Activated naive CD8-positive, alpha-beta T cell treated with anti-CD3 and anti-CD28 coated beads for 36 hours (primary cell): Measurements from ENCODE around the gene MINDY2. TPM values are rescaled to one million over a fixed set of nuclear protein-coding genes. Genes with fewer than 3 reads are reported as not detected.
"Not testable (repeated sequence)": the region's sequence is repeated elsewhere in the genome, so short reads cannot be mapped to it uniquely, and the experiment has no call there.

Source experiments
- DNase-seq: peaks from one replicate; pipeline ENCODE4 v3.0.0; 2021
- H3K27ac Mint-ChIP-seq: one replicate; pipeline ENCODE4 v1.8.0; 2022; ENCODE audit warnings: mild to moderate bottlenecking, moderate library complexity, mixed read lengths
- H3K27me3 Mint-ChIP-seq: one replicate; pipeline ENCODE4 v1.8.0; 2022; ENCODE audit warnings: mild to moderate bottlenecking, mixed read lengths
- H3K36me3 Mint-ChIP-seq: one replicate; pipeline ENCODE4 v1.8.0; 2021; ENCODE audit warnings: mild to moderate bottlenecking, mixed read lengths
- H3K4me1 Mint-ChIP-seq: one replicate; pipeline ENCODE4 v1.8.0; 2021; ENCODE audit warnings: mixed read lengths
- H3K4me3 Mint-ChIP-seq: one replicate; pipeline ENCODE4 v1.8.0; 2022; ENCODE audit warnings: mild to moderate bottlenecking, moderate library complexity, mixed read lengths
- H3K9me3 Mint-ChIP-seq: one replicate; pipeline ENCODE4 v1.8.0; 2022; ENCODE audit warnings: mixed read lengths
- total RNA-seq, 2 experiments: library from RNA; stranded (reverse); gene quantifications; one replicate each; pipeline ENCODE4 v1.2.3, GENCODE V29; 2021

Gene MINDY2
- total RNA-seq, 2 experiments from 2014 or later = 9.2 to 9.8 TPM

DNA sequence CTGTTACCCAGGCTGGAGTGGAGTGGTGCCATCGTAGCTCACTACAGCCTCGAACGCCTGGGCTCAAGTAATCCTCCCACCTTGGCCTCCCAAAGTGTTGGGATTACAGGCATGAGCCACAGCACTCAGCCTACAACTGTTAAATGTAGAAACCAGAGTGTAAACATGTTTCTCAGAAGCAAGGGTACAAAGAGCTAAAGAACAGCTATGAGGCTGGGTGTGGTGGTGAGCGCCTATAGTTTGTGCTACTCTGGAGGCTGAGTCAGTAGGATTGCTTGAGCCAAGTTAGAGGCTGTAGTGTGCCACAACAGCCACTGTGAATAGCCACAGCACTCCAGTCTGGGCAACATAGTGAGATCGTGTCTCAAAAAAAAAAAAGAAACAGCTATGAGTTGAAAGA lies 4.8 kb upstream of the MINDY2 start:
- H3K4me3 Mint-ChIP-seq = no peak overlapping the region
- no peaks in the 10 kb centered on the region for H3K9me3 Mint-ChIP-seq
- peaks cover 16% of the 10 kb centered on the region for H3K4me1 Mint-ChIP-seq
- no peak overlapping the region for H3K27ac Mint-ChIP-seq
- DNase-seq = no peak
- H3K27me3 Mint-ChIP-seq = no peaks in the 10 kb centered on the region
- no peaks in the 10 kb centered on the region for H3K36me3 Mint-ChIP-seq

DNA sequence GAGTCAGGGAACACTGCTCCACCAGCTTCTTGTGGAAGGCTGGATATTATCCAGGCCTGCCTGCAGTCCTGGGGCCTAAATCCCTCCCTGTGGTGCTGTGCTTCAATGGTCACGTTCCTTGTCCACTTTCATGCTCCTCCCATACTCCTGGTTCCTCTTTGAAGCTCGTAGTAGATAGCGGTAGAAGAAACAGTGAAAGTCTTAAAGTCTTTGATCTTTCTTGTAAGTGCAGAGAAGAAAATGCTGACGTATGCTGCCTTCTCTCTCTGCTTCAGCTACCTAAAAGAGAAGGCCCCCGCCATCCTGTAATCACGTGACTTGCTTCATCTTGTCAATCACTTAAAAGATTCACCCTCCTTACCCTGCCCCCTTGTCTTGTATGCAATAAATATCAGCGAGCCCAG lies 2.5 kb upstream of the MINDY2 start:
- H3K36me3 Mint-ChIP-seq, H3K27ac Mint-ChIP-seq, DNase-seq, H3K9me3 Mint-ChIP-seq, H3K4me3 Mint-ChIP-seq, H3K27me3 Mint-ChIP-seq: not testable (repeated sequence)
- peaks cover 21% of the 10 kb centered on the region for H3K4me1 Mint-ChIP-seq

DNA sequence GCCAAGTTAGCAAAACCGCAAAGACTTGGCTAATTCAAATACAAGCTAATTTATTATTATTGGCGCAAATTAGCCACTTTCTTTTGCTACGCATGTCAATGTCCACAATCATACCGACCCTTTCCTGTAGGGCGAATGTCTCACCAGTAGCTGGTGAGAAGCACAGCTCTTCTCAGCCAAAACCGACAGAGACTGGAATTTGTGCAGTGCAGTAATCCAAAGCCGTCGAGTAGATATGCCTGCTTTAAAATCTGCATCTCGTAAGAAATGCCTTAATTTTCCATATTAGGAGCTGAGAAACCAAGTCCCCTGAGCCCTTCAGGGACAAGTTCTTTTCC lies 614 bp upstream of the MINDY2 start:
- Mint-ChIP-seq H3K36me3 (no peaks in the 10 kb centered on the region), H3K27ac (peak overlapping the region; percentile 77), H3K4me3 (no peak overlapping the region), H3K4me1 (peaks cover 21% of the 10 kb centered on the region), H3K27me3 (no peaks in the 10 kb centered on the region), H3K9me3 (no peaks in the 10 kb centered on the region)
- no peak for DNase-seq

DNA sequence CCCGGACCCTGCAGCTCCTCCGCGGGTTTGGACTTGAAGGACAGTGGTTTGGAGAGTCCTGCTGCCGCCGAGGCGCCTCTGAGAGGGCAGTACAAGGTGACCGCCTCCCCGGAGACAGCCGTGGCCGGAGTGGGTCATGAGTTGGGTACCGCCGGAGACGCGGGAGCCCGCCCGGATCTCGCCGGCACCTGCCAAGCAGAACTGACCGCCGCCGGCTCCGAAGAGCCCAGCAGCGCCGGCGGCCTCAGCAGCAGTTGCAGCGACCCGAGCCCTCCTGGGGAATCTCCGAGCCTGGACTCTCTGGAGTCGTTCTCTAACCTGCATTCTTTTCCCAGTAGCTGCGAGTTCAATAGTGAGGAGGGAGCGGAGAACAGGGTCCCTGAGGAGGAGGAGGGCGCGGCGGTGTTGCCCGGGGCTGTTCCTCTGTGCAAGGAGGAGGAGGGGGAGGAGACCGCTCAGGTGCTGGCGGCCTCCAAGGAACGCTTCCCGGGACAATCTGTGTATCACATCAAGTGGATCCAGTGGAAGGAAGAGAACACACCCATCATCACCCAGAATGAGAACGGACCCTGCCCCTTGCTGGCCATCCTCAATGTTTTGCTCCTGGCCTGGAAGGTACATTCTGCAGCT lies 634 bp downstream of the MINDY2 start:
- peak; percentile 16 for DNase-seq
- Mint-ChIP-seq H3K4me1 (peaks cover 21% of the 10 kb centered on the region), H3K27ac (peak overlapping the region; percentile 74), H3K36me3 (no peaks in the 10 kb centered on the region), H3K9me3 (no peaks in the 10 kb centered on the region), H3K27me3 (no peaks in the 10 kb centered on the region), H3K4me3 (no peak overlapping the region)

DNA sequence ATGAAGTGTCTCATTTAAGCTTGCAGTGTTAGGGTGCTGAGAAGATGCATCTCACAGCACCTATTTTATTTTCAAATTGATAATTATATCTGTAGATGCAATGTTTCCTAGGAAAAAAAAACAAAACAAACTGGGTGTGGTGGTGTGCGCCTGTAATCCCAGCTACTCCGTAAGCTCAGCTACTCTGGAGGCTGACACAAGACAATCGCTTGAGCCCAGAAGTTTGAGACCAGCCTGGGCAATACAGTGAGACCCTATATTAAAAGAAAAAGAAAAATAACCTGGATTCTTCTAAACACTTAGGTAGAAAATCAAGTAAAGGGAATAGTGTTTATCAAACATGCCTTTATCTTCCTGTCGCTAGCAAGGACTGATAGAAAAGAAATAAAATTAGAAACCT lies 1.9 kb downstream of the MINDY2 start:
- no peaks in the 10 kb centered on the region for H3K36me3 Mint-ChIP-seq
- no peak overlapping the region for H3K27ac Mint-ChIP-seq
- H3K4me3 Mint-ChIP-seq = no peak overlapping the region
- no peak for DNase-seq
- peaks cover 27% of the 10 kb centered on the region for H3K4me1 Mint-ChIP-seq
- H3K9me3 Mint-ChIP-seq = no peaks in the 10 kb centered on the region
- H3K27me3 Mint-ChIP-seq = no peaks in the 10 kb centered on the region

DNA sequence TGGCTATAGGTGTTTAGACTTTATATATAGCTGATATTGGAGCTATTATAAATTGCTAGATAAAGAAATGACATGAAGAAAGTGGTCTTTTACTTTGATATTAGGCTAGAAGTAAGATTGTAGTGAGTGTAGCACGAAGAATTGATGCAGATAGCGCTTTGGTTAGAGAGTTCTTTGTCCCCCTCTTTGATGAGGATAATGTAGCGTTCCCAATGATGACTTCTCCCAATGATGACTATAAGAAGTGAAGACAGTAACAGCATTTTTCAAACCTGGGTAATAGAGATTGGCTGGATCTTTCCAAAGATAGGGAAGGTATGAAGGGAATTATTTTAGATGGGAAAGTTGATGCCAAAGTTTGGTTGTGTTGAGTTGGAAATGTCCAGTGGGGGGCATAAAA lies 4.3 kb downstream of the MINDY2 start:
- Mint-ChIP-seq H3K36me3 (peaks cover 6% of the 10 kb centered on the region), H3K27ac (no peak overlapping the region), H3K27me3 (no peaks in the 10 kb centered on the region), H3K9me3 (no peaks in the 10 kb centered on the region), H3K4me3 (no peak overlapping the region), H3K4me1 (peaks cover 26% of the 10 kb centered on the region)
- DNase-seq = no peak

DNA sequence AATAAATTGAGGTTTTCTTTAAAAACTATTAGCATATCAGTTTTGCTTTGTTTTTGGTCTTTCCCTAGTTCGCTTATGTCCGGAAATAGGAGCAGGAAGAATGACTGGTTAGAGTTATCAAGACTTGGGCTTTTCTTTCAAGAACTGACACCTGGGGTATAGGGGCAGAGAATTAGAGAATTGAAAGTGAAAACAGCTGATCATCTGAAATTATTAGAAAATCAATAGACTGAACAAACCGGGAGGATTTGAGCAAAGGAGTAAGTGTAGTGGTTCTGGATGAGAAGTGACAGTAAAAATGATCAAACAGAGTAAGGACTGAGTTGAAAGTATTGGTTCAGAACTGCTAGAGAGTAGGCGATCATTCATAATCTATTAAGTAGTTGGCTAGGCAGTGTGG lies 6.0 kb downstream of the MINDY2 start:
- Mint-ChIP-seq H3K36me3 (peaks cover 6% of the 10 kb centered on the region), H3K4me3 (no peak overlapping the region), H3K27ac (no peak overlapping the region), H3K9me3 (no peaks in the 10 kb centered on the region), H3K27me3 (no peaks in the 10 kb centered on the region), H3K4me1 (peaks cover 22% of the 10 kb centered on the region)
- no peak for DNase-seq

DNA sequence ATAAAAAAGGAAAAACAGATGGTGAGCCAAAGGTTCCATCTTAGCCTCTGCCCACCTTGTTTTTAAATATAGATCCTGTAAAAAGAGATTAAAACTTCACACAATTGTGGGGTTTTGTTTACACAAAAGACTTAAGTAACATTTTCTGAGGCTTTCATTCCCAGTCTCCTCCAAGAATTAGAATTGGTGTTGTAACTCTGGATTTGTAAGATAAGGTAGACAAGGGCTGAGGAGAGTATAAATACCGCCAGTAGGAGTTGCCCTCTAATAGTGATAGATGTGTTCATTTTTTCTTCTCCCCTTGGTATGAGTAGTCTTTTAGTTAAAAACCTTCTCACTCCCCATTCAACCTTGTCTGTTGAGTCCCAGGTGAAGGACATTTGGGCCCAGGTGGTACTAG lies 8.5 kb downstream of the MINDY2 start:
- no peak overlapping the region for H3K27ac Mint-ChIP-seq
- no peaks in the 10 kb centered on the region for H3K27me3 Mint-ChIP-seq
- DNase-seq = no peak
- H3K36me3 Mint-ChIP-seq = peaks cover 6% of the 10 kb centered on the region
- peaks cover 16% of the 10 kb centered on the region for H3K4me1 Mint-ChIP-seq
- H3K4me3 Mint-ChIP-seq = no peak overlapping the region
- no peaks in the 10 kb centered on the region for H3K9me3 Mint-ChIP-seq

DNA sequence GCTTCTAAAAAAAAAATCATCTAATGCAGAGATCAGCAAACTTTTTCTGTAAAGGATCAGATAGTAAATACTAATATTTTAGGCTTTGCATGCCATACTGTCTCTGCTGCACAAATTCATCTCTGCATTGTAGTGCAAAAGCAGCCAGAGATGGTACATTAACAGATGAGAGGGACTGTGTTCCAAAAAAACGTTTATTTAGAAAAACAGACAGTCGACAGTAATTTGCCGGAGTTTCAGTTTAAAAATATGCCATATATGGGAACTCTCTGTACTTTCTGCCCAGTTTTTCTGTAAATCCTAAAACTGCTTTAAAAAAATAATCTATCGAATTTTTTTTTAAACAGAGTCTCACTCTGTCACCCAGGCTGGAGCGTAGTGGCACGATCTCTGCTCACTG lies 14.3 kb downstream of the MINDY2 start:
- no peak overlapping the region for H3K27ac Mint-ChIP-seq
- peaks cover 3% of the 10 kb centered on the region for H3K4me1 Mint-ChIP-seq
- H3K4me3 Mint-ChIP-seq = no peak overlapping the region
- H3K9me3 Mint-ChIP-seq = no peaks in the 10 kb centered on the region
- no peaks in the 10 kb centered on the region for H3K27me3 Mint-ChIP-seq
- no peak for DNase-seq
- H3K36me3 Mint-ChIP-seq = peaks cover 5% of the 10 kb centered on the region

DNA sequence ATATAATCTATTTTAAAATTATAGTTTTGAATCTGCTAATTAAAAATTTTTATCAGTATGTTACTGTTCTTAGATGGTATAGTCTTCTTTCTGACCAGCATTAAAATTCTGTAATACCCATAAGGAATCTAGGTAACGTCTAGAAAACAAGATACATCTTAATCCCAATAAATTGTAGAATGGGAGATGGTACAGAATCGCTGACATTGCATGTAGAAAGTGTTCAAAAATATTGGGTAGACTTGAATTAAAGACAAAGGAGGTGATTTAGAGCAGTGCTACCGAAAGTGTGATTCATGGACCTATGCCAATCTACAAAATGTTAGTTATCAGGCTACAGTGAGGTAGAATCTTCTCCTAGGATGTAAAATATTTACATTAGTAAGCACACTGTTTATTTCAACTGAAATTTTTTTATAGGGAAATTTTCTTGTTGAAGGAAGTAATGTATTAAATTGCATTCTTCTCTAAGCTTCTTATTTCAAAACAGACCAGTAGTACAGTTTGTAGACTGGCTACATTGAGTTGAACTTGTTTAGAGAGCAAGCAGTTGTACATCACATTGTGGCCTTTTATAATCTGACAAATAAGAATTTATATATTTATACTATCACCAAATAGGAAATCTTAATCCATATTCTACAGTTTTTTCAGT lies 17.1 kb downstream of the MINDY2 start:
- H3K27ac Mint-ChIP-seq = no peak overlapping the region
- no peak for DNase-seq
- no peak overlapping the region for H3K4me3 Mint-ChIP-seq
- H3K36me3 Mint-ChIP-seq = peaks cover 15% of the 10 kb centered on the region
- H3K27me3 Mint-ChIP-seq = no peaks in the 10 kb centered on the region
- no peaks in the 10 kb centered on the region for H3K9me3 Mint-ChIP-seq
- H3K4me1 Mint-ChIP-seq = no peaks in the 10 kb centered on the region

DNA sequence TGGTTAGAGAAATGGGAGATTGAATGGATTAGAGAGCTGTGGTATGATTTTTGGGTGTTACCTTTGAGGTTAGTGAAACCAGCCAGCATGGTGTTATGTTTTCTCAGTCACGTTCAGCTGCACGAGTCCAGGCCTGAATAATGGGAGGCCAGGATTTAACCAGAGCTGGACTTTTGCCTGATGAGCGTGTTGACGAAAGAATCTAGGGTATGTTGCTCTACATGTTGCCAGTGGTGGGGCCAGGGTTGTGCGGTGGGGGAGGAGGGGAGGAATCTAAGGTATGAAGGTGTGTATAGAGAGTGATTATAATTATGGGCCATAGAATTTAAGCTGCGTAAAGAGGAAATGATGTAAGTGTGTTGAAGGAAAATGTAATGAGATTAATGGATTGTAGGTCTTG lies 22.8 kb downstream of the MINDY2 start:
- no peaks in the 10 kb centered on the region for H3K27me3 Mint-ChIP-seq
- DNase-seq = no peak
- H3K27ac Mint-ChIP-seq = no peak overlapping the region

DNA sequence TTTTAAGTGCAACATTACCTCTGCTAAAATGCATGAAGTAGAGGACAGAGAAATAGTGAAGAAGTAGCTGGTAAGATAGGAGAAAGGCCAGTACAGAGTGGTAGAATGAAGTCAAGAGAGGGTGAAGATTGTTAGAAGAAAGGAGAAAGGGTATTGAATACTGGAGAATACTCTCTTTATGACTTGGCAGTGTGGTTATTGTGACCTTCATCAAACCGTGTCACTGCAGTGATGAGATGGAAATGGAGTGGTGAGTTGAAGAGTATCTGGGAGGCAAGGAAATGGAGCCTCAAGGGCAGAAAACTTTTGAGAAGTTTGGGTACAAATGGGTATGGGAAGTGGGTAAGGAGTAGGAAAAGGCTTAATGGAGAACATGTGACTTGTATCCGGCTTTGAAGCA lies 24.7 kb downstream of the MINDY2 start:
- DNase-seq = no peak
- Mint-ChIP-seq H3K36me3 (peaks cover 18% of the 10 kb centered on the region), H3K27ac (no peak overlapping the region), H3K9me3 (peaks cover 1% of the 10 kb centered on the region), H3K4me3 (no peak overlapping the region), H3K4me1 (peaks cover 23% of the 10 kb centered on the region), H3K27me3 (no peaks in the 10 kb centered on the region)

More for the DNA sequence above, 22.8 kb downstream of the MINDY2 start:
- Mint-ChIP-seq H3K36me3 (peaks cover 22% of the 10 kb centered on the region), H3K4me3 (no peak overlapping the region), H3K9me3 (peaks cover 1% of the 10 kb centered on the region), H3K4me1 (peaks cover 14% of the 10 kb centered on the region)

DNA sequence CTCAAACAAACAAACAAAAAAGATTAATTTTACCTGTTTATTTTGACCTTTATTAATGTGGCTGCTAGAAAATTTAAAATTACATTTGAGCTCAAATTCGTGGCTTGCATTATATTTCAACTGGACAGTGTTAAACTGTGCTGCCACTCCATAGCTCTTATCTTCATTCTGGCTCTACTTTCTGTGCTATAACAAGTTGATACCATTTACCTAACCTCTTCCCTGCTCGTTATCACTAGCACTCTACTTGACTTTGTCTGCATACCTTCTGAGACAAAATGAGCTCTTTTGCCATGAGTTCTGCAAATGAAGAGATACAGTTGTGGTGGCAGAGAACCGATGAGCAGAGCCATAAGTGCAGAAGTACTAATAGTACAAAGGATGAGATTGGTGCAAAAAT lies 26.4 kb downstream of the MINDY2 start:
- Mint-ChIP-seq H3K4me3 (no peak overlapping the region), H3K27me3 (no peaks in the 10 kb centered on the region), H3K9me3 (peaks cover 1% of the 10 kb centered on the region), H3K27ac (no peak overlapping the region), H3K36me3 (peaks cover 15% of the 10 kb centered on the region), H3K4me1 (peaks cover 23% of the 10 kb centered on the region)
- DNase-seq = no peak

DNA sequence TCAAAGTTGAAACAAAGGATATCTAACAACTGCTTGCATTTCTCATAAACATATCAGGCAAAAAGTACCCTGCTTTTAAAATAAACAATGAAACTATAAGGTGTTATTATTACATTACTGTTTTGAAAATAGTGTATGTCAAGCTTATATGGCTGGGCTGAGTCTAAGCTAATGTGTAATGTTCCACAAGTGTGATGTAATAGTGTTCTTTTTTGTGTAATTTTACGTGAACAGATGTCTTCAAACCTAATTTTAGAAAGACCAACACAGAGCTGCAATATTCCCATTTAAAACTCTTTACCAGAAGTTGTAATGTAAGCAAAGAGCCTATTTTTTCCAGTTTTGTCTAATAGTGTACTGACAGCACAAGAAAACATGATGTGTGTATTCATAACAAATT lies 34.0 kb downstream of the MINDY2 start:
- no peak for DNase-seq
- Mint-ChIP-seq H3K4me1 (peaks cover 5% of the 10 kb centered on the region), H3K27ac (no peak overlapping the region), H3K4me3 (no peak overlapping the region), H3K27me3 (no peaks in the 10 kb centered on the region), H3K36me3 (peaks cover 5% of the 10 kb centered on the region), H3K9me3 (no peaks in the 10 kb centered on the region)

DNA sequence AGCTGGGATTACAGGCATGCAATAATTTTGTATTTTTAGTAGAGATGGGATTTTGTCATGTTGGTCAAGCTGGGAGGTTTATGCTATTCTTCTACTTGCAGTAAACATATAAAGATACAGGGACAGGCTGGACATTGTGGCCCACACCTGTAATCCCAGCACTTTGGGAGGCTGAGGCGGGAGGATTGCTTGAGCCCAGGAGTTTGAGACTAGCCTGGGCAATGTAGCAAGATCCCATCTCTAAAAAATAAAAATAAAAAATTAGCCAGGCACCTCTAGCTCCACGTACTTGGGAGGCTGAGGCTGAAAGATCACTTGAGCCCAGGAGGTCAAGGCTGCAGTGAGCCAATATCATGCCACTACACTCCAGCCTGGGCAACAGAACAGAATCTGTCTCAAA lies 52.2 kb downstream of the MINDY2 start:
- H3K27me3 Mint-ChIP-seq, H3K27ac Mint-ChIP-seq, H3K9me3 Mint-ChIP-seq, DNase-seq, H3K36me3 Mint-ChIP-seq, H3K4me3 Mint-ChIP-seq, H3K4me1 Mint-ChIP-seq: not testable (repeated sequence)

DNA sequence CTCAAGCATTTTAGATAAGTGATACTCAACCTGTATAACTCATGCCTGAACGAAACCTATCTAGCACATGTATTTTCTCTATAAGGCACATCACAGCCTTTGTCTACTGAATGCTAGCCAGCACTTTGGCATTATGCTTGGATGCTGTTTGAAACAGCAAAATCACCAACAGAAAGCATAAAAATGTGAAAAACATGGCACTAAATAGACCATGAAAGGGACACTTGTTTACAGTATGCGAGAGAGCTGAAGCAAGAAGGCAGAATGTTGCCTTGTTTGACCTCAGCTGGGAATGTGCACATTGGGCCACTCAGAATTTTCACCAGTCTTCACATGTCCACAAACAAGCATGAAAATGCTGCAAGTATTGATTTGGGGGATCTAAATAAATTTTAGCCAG lies 59.5 kb downstream of the MINDY2 start:
- H3K36me3 Mint-ChIP-seq = peaks cover 3% of the 10 kb centered on the region
- H3K9me3 Mint-ChIP-seq = no peaks in the 10 kb centered on the region
- no peaks in the 10 kb centered on the region for H3K27me3 Mint-ChIP-seq
- H3K4me1 Mint-ChIP-seq = no peaks in the 10 kb centered on the region
- H3K27ac Mint-ChIP-seq = no peak overlapping the region
- no peak for DNase-seq
- no peak overlapping the region for H3K4me3 Mint-ChIP-seq
